Measurements from ENCODE around the gene ADAMTS10.
"Not testable (repeated sequence)": the region's sequence is repeated elsewhere in the genome, so short reads cannot be mapped to it uniquely, and the experiment has no call there.

ADAMTS10 gene

DNA sequence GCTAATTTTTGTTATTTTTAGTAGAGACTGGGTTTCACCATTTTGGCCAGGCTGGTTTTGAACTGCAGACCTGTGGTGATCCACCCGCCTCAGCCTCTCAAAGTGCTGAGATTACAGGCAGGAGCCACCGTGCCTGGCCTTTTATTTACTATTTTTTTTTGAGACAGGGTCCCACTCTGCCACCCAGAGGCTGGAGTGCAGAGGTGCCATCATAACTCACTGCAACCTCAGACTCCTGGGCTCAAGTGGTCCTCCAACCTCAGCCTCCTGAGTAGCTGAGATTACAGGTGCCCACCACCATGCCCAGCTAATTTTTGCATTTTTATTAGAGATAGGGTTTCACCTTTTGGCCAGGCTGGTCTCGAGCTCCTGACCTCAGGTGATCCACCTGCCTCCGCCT is 12.4 kb upstream of the ADAMTS10 start:
- not testable (repeated sequence) for DNase-seq

DNA sequence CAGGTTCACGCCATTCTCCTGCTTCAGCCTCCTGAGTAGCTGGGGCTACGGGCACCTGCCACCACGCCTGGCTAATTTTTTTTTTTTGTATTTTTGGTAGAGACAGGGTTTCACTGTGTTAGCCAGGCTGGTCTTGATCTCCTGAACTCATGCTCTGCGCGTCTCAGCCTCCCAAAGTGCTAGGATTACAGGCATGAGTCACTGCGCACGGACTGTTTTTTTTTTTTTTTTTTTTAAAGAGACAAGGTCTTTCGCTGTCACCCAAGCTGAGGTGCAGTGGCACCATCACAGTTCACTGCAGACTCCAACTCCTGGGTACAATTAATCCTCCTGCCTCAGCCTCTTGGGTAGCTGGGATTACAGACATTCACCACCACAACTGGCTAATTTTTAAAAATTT is 8.2 kb upstream of the ADAMTS10 start:
- no peak for DNase-seq

DNA sequence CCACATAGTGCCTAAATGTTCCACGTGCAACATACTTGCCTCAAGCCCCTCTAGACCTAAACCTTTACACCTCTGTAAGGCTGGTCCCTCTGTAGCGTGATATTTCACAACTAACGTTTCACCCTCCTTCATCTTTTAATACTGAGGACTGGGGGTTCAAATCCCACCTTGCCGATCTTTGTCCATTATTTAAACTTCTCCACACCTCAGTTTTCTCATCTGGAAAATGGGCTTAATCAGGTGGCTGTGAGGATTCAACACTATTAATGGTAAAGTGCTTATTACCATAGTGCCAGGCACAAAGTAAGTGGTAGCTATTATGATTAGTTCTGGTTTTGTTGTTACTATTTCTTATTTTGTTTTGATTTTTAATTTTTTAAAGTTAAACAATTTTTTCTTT is 7.5 kb upstream of the ADAMTS10 start:
- no peak for DNase-seq

DNA sequence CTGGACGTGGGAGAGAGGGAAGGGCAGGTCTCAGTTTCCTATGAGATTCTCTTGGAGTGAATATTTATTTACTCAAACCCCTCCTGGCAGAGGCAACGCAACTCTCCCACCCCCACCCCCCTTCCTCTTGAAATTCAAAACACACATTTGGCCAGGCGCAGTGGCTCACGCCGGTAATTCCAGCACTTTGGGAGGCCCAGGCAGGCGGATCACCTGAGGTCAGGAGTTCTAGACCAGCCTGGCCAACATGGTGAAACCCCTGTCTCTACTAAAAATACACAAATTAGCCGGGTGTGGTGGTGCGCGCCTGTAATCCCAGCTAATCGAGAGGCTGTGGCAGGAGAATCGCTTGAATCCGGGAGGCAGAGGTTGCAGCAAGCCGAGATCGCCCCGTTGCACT is 6.8 kb upstream of the ADAMTS10 start:
- not testable (repeated sequence) for DNase-seq

DNA sequence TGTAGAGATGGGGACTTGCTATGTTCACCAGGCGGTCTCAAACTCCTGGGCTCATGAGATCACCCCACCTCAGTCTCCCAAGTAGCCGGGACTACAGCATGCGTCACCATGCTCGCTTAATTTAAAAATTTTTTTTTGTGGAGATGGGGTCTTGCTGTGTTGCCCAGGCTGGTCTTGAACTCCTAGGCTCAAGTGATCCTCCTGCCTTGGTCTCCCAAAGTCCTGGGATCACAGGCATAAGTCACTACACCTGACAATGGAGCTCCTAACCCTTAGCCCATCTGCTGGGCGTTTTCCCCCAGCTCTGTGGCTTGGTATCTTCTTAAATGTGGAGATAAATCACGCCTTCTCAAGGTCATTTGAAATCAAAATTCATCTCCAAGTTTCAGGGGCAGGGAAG is 6.3 kb upstream of the ADAMTS10 start:
- no peak for DNase-seq

DNA sequence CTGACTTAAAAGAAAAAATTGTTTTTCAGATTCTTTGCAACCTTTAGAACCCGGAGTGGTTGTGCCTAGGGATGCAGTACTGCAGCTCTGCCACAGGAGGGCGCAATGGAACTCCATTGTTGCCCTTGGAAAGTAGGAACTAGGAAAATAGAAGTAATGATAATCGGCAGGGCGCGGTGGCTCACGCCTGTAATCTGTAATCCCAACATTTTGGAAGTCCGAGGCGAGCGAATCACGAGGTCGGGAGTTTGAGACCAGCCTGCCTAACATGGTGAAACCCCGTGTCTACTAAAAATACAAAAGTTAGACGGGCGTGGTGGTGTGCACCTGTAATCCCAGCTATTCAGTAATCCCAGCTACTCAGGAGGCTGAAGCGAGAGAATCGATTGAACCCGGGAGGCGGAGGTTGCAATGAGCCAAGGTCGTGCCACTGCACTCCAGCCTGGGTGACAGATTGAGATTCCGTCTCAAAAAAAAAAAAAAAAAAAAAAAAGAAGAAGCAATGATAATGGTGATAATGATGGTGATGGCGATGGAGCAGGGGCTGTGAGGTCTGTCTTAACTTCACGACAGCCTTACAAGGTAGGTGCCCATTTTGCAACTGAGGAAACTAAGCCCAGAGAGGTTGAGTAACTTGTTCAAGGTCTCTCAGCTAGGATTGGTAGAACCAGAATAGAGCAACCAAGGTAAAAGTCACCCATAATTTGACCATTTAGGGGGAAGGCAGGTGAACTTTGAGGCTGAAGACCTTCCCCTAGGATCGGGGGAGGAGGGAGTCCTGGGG is 5.5 kb upstream of the ADAMTS10 start:
- no peak for DNase-seq

DNA sequence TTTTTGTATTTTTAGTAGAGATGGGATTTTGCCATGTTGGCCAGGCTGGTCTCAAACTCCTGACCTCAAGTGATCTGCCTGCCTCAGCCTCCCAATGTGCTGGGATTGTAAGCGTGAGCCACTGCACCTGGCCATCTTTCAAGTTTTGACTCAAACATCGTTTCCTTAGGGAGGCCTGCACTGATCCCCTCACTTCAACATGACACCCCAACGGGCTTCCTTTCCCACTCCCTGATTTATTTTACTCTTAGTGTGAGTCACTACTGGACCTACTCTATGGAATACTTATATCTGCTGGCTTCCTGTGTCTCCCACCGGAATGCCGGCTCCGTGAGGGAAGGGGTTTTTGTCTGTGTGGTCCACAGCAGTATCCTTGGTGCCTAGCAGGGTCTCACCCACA is 4.5 kb upstream of the ADAMTS10 start:
- DNase-seq = no peak

DNA sequence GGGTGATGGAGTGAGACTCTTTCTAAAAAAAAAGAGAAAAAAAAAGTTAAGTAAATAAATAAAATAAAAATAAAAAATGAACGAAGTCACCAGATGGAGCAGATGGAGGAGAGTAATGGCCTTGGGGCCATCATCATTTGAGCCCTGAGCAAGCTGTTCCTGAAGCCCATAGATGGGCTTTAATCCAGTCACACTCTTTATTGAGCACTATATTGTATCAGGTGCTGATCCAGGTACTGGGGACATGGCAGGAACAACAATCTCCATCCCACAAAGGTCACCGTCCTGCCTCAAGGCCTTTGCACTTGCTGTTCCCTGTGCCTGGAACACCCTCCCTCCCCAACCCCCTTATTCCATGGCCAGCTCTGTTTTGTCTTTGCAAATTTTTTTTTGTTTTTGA is 3.9 kb upstream of the ADAMTS10 start:
- DNase-seq = no peak

DNA sequence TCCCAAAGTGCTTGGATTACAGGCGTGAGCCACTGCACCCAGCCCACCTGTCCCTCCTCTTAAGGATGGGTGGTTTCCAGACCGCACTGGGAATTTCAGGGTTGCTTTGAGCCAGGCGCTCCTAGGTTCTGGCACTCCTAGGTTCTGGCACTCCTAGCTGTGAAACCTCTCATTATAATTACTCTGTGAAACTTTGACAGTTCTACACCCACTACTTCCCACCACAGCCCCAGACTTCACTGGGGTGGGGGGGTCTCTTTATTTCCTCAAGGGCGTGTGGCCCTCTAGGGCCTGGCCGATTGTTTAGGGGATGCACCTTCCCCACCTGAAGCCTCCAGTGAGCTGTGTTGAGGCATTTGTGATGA is 2.3 kb upstream of the ADAMTS10 start:
- no peak for DNase-seq

DNA sequence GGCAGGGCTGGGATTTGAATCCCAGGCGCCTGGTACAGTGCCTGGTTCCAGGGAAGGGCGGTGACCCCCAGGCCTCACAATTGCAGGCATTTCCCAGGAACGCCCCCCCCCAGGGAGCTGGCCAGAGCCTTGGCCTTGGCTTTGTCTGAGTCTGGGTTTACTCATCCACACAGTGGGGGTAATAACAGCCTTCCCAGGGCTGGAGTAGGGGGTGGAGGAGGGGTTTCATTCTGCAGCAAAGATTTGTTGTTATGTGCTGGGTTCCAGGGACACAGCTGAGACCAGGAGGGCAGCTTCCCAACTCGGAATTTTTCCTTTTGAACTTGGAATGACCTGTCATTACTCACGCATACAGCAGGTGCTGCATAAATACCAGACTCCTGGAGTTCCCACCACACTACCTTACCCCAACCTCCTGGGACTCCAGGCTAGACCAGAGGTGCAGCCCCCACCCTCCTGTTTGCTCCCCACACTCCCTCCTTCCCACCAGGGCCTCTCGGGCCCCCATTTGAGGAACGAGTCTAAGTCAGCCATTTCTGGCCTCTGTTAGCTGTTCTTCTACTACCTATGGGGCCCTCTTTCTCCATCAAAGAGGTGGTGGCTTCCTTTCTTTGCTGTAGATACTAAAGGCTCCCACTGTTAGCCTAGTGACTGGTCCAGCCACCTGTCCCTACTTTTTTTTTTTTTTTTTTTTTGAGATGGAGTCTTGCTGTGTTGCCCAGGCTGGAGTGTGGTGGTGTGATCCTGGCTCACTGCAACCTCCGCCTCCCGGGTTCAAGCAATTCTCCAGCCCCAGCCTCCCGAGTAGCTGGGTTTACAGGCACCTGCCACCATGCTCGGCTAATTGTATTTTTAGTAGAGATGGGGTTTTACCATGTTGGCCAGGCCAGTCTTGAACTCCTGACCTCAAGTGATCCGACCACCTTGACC is 1.6 kb upstream of the ADAMTS10 start:
- no peak for DNase-seq

DNA sequence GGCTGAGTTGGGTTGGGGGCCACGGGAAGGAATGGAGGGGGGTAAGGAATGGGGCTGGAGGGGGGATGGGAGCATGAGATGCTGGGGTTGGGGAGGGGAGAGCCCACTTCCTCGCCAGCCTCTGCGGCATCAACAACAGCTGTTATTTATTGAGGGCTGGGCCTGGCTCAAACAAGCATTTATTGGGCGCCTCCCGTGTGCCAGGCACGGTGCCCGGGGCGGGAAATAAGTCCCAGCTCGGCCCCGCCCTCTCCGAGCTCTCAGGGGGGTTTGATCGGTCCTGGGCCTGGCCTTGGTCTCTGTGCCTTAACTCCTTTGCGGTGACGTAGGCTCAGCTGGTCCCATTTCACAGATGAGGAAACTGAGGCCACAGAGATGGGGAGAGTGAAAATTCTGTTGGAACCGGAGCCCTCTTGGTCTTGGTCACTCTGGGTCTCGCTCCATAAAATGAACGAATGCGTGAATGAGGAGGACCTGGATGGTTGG is 919 bp upstream of the ADAMTS10 start:
- no peak for DNase-seq

DNA sequence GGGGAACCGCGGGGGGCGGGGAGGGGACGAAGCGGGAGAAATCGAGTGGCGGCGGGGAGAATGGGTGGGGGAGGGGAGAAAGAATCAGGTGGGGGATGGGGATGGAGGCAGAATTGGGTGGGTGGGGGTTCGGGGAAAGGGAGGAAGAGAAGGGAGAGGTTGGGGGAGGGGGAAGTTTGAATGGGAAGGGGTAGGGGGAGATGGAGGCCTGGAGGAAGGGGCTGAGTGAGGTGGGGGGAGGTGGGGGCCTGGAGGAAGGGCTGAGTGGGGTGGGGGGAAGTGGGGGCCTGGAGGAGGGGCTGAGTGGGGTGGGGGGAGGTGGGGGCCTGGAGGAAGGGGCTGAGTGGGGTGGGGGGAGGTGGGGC is 403 bp upstream of the ADAMTS10 start:
- no peak for DNase-seq

DNA sequence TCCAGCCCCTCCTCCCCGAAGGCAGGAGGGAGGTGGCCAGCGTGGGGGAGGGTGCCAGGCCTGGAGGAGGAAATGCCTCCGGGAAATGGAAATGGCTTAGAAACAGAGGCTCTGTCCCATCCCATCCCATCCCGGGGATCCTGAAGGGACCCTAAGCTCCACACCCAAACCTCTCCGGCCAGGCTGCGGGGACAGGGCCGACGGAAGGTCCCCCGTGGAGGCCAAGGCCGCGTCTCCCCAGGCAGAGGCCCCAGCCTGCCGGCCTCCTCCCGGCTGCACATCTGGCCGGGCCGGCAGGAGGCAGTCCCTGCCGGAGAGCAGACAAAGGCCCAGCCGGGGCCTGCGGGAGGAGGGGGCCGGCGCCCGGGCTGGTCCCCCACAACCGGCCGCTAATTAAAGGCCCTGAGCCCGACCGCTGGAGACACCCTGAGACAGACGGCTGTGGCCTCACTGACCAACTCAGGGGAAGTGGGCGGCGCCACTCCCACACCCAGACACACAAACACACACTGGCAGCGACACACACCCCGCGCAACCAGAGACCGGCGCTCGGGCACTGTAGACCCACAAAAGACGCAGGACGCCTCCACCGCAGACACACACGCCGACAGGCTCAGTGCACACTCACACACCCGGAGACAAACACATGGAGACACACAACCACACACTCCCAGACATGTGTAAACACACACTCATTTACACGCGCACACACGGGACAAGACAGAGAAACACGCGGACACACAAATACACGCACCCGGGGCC is 1.1 kb downstream of the ADAMTS10 start:
- no peak for DNase-seq

DNA sequence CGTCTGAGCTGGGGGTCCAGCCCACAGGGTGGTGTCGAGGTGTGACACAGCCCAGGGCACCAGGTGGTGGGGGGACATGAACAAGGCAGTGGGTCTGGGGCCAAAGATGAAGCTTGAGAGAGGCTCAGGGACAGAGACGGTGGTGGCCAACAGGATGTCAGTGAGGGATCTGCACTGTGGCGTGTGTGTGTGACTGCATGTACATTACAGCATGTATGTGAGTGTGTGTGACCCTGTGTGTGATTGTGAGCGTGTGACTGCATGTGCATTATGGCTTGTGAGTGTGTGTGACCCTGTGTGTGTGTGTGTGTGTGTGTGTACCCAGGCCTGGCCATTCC is 1.6 kb downstream of the ADAMTS10 start:
- DNase-seq = no peak

DNA sequence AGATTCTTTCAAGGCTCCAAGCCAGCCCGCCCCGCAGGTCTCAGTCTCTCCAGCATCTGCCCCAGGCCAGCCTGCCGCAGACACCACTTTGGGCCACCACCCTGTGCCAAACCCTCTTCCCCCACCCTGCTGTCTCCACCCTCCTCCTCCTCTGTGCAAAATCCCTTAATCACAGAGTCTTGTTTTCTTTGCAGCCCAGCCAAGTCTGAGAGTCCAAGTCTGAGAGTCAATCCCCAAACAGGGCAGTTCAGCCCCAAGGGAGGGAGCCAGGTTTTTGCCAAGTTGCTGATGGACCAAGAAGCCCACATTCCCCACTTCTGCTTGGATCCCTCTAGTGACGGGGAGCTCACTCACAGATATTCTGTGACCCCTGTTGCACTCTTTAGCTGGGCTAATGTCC is 3.1 kb downstream of the ADAMTS10 start:
- DNase-seq = no peak

DNA sequence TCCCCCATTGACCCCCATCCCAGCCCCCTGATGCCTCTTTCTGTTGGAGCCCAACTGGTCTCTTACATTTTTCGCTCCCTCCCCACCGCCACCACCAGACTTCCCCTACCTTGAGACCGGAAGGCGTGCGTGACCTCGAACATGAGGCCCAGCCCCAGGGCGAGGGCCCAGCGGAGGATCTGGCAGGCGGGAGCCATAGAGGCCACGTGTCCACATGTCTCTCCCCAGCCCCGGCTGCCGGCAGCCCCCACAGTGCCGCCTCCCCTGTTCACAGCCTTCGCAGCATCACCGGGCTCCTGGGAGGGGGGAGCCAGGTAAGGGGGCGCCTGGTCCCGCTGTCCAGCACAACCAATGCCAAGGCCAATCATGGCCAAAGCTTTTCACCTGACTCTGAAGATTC is 5.0 kb downstream of the ADAMTS10 start:
- DNase-seq = no peak

DNA sequence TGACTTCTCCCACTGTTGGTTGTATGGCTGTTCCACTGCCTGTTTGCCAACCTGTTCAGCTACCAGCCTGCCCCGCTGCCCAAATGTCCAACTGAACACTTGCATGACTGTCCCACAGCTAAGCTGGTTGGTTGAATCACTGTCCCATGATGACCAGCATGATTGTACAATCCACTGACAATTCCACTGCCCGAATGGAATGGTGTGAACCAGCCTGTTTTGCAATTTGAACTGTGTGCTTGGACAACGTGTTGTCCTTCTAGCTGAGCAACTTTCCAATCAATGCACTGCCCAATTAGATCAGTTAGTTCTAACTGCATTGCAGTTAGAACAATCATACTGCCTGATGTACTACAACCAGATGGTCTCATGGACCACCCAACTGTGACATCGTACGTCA is 8.7 kb downstream of the ADAMTS10 start:
- no peak for DNase-seq

DNA sequence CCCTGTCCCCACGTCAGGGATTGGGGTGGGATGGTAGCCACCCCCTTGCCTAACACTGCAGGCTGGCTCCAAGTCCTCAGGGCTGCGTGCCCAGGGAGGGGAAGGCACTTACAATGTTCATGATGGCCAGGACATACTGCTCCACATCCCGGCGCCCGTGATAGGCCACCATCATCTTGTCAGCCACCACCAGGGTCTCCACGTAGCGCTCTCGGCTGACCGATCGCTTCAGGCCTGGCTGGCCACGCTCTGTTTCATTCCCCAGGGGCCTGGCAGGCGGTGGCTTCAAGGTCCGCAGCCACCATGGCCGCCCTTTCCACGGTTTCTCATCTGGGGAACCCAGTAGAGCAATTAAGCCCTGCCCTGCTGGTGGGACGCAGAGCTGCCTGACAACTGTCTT is 9.7 kb downstream of the ADAMTS10 start:
- no peak for DNase-seq

DNA sequence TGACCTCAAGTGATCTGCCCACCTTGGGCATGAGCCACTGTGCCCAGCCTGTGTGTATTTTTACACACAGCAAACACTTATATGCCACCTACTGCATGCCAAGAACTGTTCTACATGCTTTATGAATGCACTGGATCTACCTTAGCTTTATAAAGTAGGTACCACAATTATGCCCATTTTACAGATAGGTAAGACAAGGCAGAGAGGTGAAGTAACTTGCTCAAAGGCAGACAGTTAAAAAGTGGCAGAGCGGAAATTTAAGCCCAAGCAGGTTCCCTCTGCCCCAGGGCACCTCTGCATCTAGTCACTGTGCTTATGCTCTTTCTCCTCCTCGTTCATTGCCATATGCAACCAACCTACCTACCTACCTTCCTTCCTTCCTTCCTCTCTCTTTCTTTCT is 10.5 kb downstream of the ADAMTS10 start:
- DNase-seq = no peak

DNA sequence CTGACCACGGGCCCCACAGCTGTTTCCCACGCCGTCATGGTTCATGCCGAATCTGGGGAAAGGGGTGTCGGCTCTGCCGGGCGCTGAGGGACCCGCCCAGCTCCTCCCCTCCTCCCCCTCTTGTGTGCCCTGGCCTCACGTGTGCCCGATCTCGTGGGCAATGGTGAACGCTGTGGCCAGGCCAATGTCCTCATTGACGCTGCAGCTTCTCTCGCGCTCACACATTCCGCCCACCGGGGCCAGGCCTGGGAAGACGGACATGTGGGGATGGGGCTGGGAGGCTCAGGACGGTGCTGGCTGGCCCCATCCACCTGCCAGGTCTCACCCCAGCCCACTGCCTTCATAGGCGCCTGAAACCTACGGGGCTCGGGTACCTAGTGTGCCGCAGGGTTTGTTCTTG is 14.3 kb downstream of the ADAMTS10 start:
- no peak for DNase-seq

DNA sequence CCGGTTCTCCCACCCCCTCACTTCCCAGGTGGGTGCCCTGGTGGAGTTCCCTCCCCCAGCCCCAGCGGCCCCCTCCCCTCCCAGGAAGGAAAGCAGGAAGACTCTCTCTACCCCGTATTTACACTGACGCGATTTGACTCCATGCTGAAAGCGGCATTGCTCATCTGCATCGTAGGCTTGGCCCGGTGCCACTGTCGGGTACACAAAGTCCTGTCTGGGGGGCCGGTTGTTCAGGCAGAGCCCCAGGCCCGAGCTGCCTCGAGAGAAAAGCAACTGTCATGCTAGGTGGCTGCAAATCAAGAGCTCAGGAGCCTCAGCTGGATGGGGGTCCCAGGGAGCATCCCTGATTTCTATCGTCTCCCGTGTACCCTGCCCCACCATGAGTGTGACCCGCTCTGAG is 14.9 kb downstream of the ADAMTS10 start:
- DNase-seq = no peak

DNA sequence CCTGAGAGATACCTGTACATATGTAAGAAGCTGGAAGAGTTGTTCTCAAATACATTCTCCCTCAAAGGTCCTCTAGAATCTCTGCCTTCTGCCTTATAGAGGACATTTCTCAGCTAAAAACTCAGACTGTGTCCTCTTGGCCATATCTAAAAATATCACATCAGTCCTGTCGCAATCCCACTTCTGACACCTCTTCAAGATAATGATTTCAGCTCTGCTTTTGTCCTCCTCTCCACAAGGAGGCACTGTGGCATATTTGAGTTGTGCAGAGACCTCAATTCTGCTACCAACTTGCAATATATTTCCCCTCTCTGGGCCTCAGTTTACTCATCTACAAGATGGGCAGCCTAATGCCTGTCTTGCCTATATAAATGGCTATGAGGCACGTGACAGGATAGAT is 16.6 kb downstream of the ADAMTS10 start:
- DNase-seq = no peak

DNA sequence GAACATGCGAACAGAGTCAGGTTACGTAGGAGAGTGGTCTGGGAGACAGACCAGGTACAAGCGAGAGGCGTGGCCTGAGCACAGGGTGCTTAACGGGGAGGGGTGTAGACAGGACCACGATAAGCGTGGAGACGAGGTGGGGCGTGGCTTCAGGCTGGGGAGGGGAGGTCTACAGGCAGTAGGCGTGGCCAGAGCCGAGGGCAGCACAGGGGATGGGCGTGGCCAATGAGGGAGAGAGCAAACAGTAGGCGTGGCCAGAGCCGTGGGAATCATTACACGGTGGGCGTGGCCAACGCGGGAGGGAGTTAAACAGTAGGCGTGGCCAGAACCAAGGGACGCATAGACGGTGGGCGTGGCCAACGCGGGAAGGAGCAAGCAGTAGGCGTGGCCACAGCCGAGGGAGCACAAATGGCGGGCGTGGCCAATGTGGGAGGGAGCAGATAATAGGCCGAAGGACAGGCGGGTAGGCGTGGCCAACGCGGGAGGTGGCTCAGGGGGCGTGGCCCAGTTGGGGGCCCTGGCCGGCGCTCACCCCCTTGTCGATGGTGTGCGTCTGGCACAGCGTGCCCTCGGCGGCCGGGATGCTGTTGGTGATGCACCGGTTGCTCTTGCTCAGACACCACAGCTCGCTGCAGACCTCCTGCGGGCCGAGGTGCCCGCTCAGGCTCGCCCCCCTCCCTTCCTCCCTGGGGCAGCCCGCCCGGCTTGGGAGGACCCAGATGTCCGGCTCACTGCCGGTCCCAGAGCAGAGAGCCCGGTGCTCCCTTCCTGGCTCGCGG is 18.1 kb downstream of the ADAMTS10 start:
- no peak for DNase-seq

Data from DMS 273 treated with DMSO at 0.1 percent for 48 hours (cell line).